Lower leg skin (tissue), 3 donors: ENCODE results near the gene RDM1.

Source experiments
- POLR2A ChIP-seq, 2 donors: fragments of 450-650 bp; IDR thresholded peaks; one replicate each; pipeline ENCODE4 v1.6.1; 2016 to 2017; ENCODE audit warnings: antibody characterized with exemption in 2 of 2, mild to moderate bottlenecking in 1 of 2, moderate library complexity in 1 of 2
- TF ChIP-seq, protein P1 (sequence below), 3 donors: fragments of 450-650 bp; IDR thresholded peaks; one replicate each; pipeline ENCODE4 v1.5.1; 2016; ENCODE audit warnings: antibody characterized with exemption in 3 of 3, mild to moderate bottlenecking in 3 of 3, moderate library complexity in 2 of 3

DNA sequence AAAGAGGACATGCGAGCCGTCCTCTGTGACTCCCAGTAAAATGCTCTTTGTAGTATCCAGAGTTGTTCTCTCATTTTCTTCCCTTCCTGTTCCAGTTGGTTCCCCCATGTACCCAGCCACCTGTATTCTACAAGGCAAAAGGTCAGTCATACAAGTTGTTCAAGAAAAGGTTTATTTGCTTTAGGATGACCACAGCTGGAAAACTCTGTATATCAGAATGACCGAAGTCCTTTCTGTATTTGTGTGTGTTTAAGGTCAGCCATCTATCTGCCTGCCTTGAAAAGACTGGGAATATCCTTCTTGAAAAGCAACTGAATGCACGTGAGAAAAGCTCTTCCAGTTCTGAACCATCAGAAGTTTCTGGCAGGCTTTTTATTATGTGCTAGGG, 42.4 kb upstream of the RDM1 start:
- TF ChIP-seq, protein P1, sequence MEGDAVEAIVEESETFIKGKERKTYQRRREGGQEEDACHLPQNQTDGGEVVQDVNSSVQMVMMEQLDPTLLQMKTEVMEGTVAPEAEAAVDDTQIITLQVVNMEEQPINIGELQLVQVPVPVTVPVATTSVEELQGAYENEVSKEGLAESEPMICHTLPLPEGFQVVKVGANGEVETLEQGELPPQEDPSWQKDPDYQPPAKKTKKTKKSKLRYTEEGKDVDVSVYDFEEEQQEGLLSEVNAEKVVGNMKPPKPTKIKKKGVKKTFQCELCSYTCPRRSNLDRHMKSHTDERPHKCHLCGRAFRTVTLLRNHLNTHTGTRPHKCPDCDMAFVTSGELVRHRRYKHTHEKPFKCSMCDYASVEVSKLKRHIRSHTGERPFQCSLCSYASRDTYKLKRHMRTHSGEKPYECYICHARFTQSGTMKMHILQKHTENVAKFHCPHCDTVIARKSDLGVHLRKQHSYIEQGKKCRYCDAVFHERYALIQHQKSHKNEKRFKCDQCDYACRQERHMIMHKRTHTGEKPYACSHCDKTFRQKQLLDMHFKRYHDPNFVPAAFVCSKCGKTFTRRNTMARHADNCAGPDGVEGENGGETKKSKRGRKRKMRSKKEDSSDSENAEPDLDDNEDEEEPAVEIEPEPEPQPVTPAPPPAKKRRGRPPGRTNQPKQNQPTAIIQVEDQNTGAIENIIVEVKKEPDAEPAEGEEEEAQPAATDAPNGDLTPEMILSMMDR (IDR thresholded peaks at IDR 0.05), result no peak
- no peak for TF ChIP-seq POLR2A (IDR thresholded peaks at IDR 0.05)
